Keratinocyte (primary cell): Measurements from ENCODE around the gene WWC1. TPM values are rescaled to one million over a fixed set of nuclear protein-coding genes. Genes with fewer than 3 reads are reported as not detected.

Experiments
- DNase-seq: peaks from one replicate; pipeline ENCODE4 v3.0.0-alpha.2; 2011; ENCODE audit warnings: low read depth, missing footprints, low spot score
- FAIRE-seq: peaks from 2 replicates; lab custom pipeline; 2011; peaks lifted over from hg19 to GRCh38; lab: Jason Lieb, UNC
- H2AFZ ChIP-seq: 2 replicates; pipeline ENCODE4 v1.6.0; 2012; ENCODE audit warnings: low read length, control low read depth, inconsistent platforms; ENCODE audit not compliant: control insufficient read depth
- H3K27ac ChIP-seq: 2 replicates; pipeline ENCODE4 v1.5.1; 2011; ENCODE audit warnings: low read length; ENCODE audit not compliant: control insufficient read depth, insufficient read depth
- H3K27me3 ChIP-seq: 3 replicates; pipeline ENCODE4 v1.6.0; 2011; ENCODE audit warnings: low read length; ENCODE audit not compliant: control insufficient read depth, insufficient read depth; ENCODE audit errors: extremely low read depth
- H3K36me3 ChIP-seq, 2 experiments: 2 replicates in 1 of 2; 3 replicates in 1 of 2; pipeline ENCODE4 v1.5.1; 2011; ENCODE audit warnings: low read length in 2 of 2, mild to moderate bottlenecking in 1 of 2; ENCODE audit not compliant: control insufficient read depth in 2 of 2, insufficient read depth in 2 of 2; ENCODE audit errors: extremely low read depth in 1 of 2
- H3K4me1 ChIP-seq: 3 replicates; pipeline ENCODE4 v1.5.1; 2011; ENCODE audit warnings: low read length; ENCODE audit not compliant: control insufficient read depth, insufficient read depth; ENCODE audit errors: extremely low read depth
- H3K4me2 ChIP-seq: 3 replicates; pipeline ENCODE4 v1.6.0; 2011; ENCODE audit warnings: low read depth, low read length; ENCODE audit not compliant: control insufficient read depth, insufficient read depth; ENCODE audit errors: extremely low read depth
- H3K4me3 ChIP-seq, 3 experiments: fragments of 200-600 bp in 1 of 3; sonication (generic) in 1 of 3; 2 replicates in 2 of 3; 3 replicates in 1 of 3; pipeline ENCODE4 v1.5.1; 2011 to 2016; ENCODE audit warnings: low read length in 3 of 3, mild to moderate bottlenecking in 3 of 3, control low read depth in 2 of 3, inconsistent platforms in 1 of 3, low read depth in 1 of 3, mixed read lengths in 1 of 3, mixed run types in 1 of 3, moderate library complexity in 1 of 3; ENCODE audit not compliant: control insufficient read depth in 2 of 3, insufficient read depth in 2 of 3; ENCODE audit errors: extremely low read depth in 1 of 3
- H3K79me2 ChIP-seq: 2 replicates; pipeline ENCODE4 v1.6.0; 2012; ENCODE audit warnings: low read length; ENCODE audit not compliant: control insufficient read depth, insufficient read depth
- H3K9ac ChIP-seq: 3 replicates; pipeline ENCODE4 v1.6.0; 2011; ENCODE audit warnings: low read length; ENCODE audit not compliant: control insufficient read depth, insufficient read depth; ENCODE audit errors: extremely low read depth
- H3K9me1 ChIP-seq: 3 replicates; pipeline ENCODE4 v1.6.0; 2011; ENCODE audit warnings: low read length; ENCODE audit not compliant: control insufficient read depth, insufficient read depth; ENCODE audit errors: extremely low read depth
- H3K9me3 ChIP-seq: 2 replicates; pipeline ENCODE4 v1.5.1; 2012; ENCODE audit warnings: low read depth, low read length; ENCODE audit not compliant: control insufficient read depth
- H4K20me1 ChIP-seq: 3 replicates; pipeline ENCODE4 v1.6.0; 2011; ENCODE audit warnings: low read length; ENCODE audit not compliant: control insufficient read depth, insufficient read depth; ENCODE audit errors: extremely low read depth
- CTCF ChIP-seq, 3 experiments: IDR thresholded peaks in 1 of 3; conservative IDR thresholded peaks in 1 of 3; optimal IDR thresholded peaks in 1 of 3; 2 replicates in 2 of 3; 3 replicates in 1 of 3; pipeline versions ENCODE3 to v1.5.1; 2011; ENCODE audit warnings: low read length in 3 of 3, mild to moderate bottlenecking in 3 of 3, moderate library complexity in 2 of 3, control low read depth in 1 of 3, inconsistent platforms in 1 of 3; ENCODE audit not compliant: insufficient read depth in 2 of 3; ENCODE audit errors: extremely low read depth in 1 of 3
- EZH2 ChIP-seq: IDR thresholded peaks from one replicate; pipeline ENCODE4 v1.6.1; 2012; ENCODE audit warnings: inconsistent platforms, mild to moderate bottlenecking, low read length, moderate library complexity
- dilution Hi-C: fragments of 300-500 bp; cut with MboI; formaldehyde crosslinking; loops from one replicate; pipeline ENCODE4 v1.7.0; 2020; ENCODE audit warnings: low sequenced_read_pairs; ENCODE audit not compliant: extremely low pct_ligation_motif_present
- polyA plus RNA-seq, 5 experiments: library from polyadenylated mRNA; depleted of rRNA in 3 of 5; stranded (reverse) in 3 of 5; stranded (forward) in 1 of 5; unstranded in 1 of 5; fragments of >200 nt; gene quantifications; 1 replicate in 1 of 5; 2 replicates in 3 of 5; 3 replicates in 1 of 5; pipeline versions ENCODE4 v1.2.1 to v1.2.3, GENCODE V29; 2011 to 2012; ENCODE audit warnings: missing spikeins in 2 of 5, low read depth in 1 of 5, low replicate concordance in 1 of 5

Gene WWC1
- polyA plus RNA-seq, 1 donor (not counting 4 experiments of a cell fraction or from before 2014, with no cell fraction given): 19.8 TPM

- Histone ChIP-seq H3K27ac (no peak overlapping the region), H3K27me3 (no peaks in the 10 kb centered on the region), H3K9me1 (peaks cover 4% of the 10 kb centered on the region), H3K4me2 (no peak overlapping the region), H4K20me1 (no peaks in the 10 kb centered on the region), H3K36me3 (no peaks in the 10 kb centered on the region), H3K79me2 (peaks cover under 1% of the 10 kb centered on the region), H3K9me3 (no peaks in the 10 kb centered on the region), H3K9ac (no peak overlapping the region), H2AFZ (no peak overlapping the region), H3K4me1 (peaks cover 6% of the 10 kb centered on the region), H3K4me3 (no peak overlapping the region)
- TF ChIP-seq CTCF (optimal IDR thresholded peaks at IDR 0.05 in 1 of 3, IDR thresholded peaks at IDR 0.05 in 1 of 3, conservative IDR thresholded peaks at IDR 0.05 in 1 of 3; ENCODE audit: extremely low read depth in 1 of 3, insufficient read depth in 2 of 3, low read length in 3 of 3): no peak
- TF ChIP-seq EZH2: no peak
- DNase-seq (no peak), FAIRE-seq (no peak)
- dilution Hi-C loops: no loop called here
Observed at GRCh38 chr5:168481330-168481788, 189.9 kb downstream of the WWC1 start.

- H3K9me1 ChIP-seq: peaks cover 4% of the 10 kb centered on the region
- FAIRE-seq (no peak), DNase-seq (no peak)
- no peak overlapping the region for H3K4me3 ChIP-seq
- H3K79me2 ChIP-seq: peaks cover 10% of the 10 kb centered on the region
- no peaks in the 10 kb centered on the region for H3K36me3 ChIP-seq
- H2AFZ ChIP-seq: no peak overlapping the region
- H3K4me1 ChIP-seq: peaks cover 8% of the 10 kb centered on the region
- no peaks in the 10 kb centered on the region for H3K27me3 ChIP-seq
- H3K9me3 ChIP-seq: no peaks in the 10 kb centered on the region
- no peak overlapping the region for H3K4me2 ChIP-seq
- H3K9ac ChIP-seq: no peak overlapping the region
- dilution Hi-C loops: no loop called here
- TF ChIP-seq CTCF (optimal IDR thresholded peaks at IDR 0.05 in 1 of 3, IDR thresholded peaks at IDR 0.05 in 1 of 3, conservative IDR thresholded peaks at IDR 0.05 in 1 of 3; ENCODE audit: extremely low read depth in 1 of 3, insufficient read depth in 2 of 3, low read length in 3 of 3): no peak
- no peak for TF ChIP-seq EZH2
- no peaks in the 10 kb centered on the region for H4K20me1 ChIP-seq
- no peak overlapping the region for H3K27ac ChIP-seq
Observed at GRCh38 chr5:168482361-168482760, 190.9 kb downstream of the WWC1 start.
